ENCODE data around the gene MAML3. TPM values are rescaled to one million over a fixed set of nuclear protein-coding genes. Genes with fewer than 3 reads are reported as not detected.

The MAML3 gene
- total RNA-seq, 2 donors from 2014 or later: 2.6 to 5.8 TPM

- no peak for TF ChIP-seq CTCF (IDR thresholded peaks at IDR 0.05)
- Histone ChIP-seq H3K36me3 (no peaks in the 10 kb centered on the region), H3K4me3 (no peak overlapping the region), H3K27ac (peak overlapping the region; percentile 56 to 86), H3K27me3 (no peaks in the 10 kb centered on the region), H3K9me3 (no peaks in the 10 kb centered on the region), H3K4me1 (peaks cover 0 to 63% of the 10 kb centered on the region in 2 donors)
- no peak for DNase-seq (ENCODE audit: low spot score)
These were observed 232.4 kb downstream of the MAML3 start for GRCh38 chr4:139921429-139922184.

- Histone ChIP-seq H3K36me3 (no peaks in the 10 kb centered on the region), H3K4me3 (no peak overlapping the region), H3K27me3 (no peaks in the 10 kb centered on the region), H3K9me3 (no peaks in the 10 kb centered on the region), H3K27ac (peak overlapping the region; percentile 56 to 86), H3K4me1 (peaks cover 0 to 71% of the 10 kb centered on the region in 2 donors)
- DNase-seq (ENCODE audit: low spot score): no peak
- no peak for TF ChIP-seq CTCF (IDR thresholded peaks at IDR 0.05)
These were observed 233.4 kb downstream of the MAML3 start for GRCh38 chr4:139920486-139921002.

GRCh38 chr4:139919521-139919920 is 234.5 kb downstream of the MAML3 start:
- Histone ChIP-seq H3K4me3 (no peak overlapping the region), H3K9me3 (no peaks in the 10 kb centered on the region), H3K36me3 (no peaks in the 10 kb centered on the region), H3K27me3 (no peaks in the 10 kb centered on the region), H3K27ac (peak overlapping the region; percentile 56 to 86), H3K4me1 (peaks cover 0 to 73% of the 10 kb centered on the region in 2 donors)
- TF ChIP-seq CTCF (IDR thresholded peaks at IDR 0.05): no peak
- no peak for DNase-seq (ENCODE audit: low spot score)

GRCh38 chr4:139919004-139919403 is 235.0 kb downstream of the MAML3 start:
- DNase-seq (ENCODE audit: low spot score): no peak
- no peak for TF ChIP-seq CTCF (IDR thresholded peaks at IDR 0.05)
- Histone ChIP-seq H3K4me3 (no peak overlapping the region), H3K27me3 (no peaks in the 10 kb centered on the region), H3K36me3 (no peaks in the 10 kb centered on the region), H3K27ac (peak overlapping the region; percentile 56 to 86), H3K9me3 (no peaks in the 10 kb centered on the region), H3K4me1 (peaks cover 0 to 76% of the 10 kb centered on the region in 2 donors)

GRCh38 chr4:139918591-139918990 is 235.4 kb downstream of the MAML3 start:
- H3K9me3 ChIP-seq: no peaks in the 10 kb centered on the region
- H3K4me1 ChIP-seq: peaks cover 0 to 80% of the 10 kb centered on the region in 2 donors
- DNase-seq (ENCODE audit: low spot score): no peak
- TF ChIP-seq CTCF (IDR thresholded peaks at IDR 0.05): no peak
- H3K27ac ChIP-seq: peak overlapping the region; percentile 56 to 86
- H3K36me3 ChIP-seq: no peaks in the 10 kb centered on the region
- no peak overlapping the region for H3K4me3 ChIP-seq
- no peaks in the 10 kb centered on the region for H3K27me3 ChIP-seq
